IPS-NIHi11 (cell line): ENCODE data around the gene PTPRU.

Source experiments
- DNase-seq: peaks from one replicate; pipeline ENCODE4 v3.0.0; 2012; ENCODE audit warnings: mixed read lengths, low spot score

The PTPRU gene

GRCh38 chr1:29317063-29317915 is 81.0 kb downstream of the PTPRU start:
- DNase-seq: no peak

- DNase-seq: no peak
These were observed 81.7 kb downstream of the PTPRU start for GRCh38 chr1:29317916-29318530.

GRCh38 chr1:29318724-29319123 is 82.4 kb downstream of the PTPRU start:
- no peak for DNase-seq

GRCh38 chr1:29319300-29320110 is 83.2 kb downstream of the PTPRU start:
- no peak for DNase-seq

DNA sequence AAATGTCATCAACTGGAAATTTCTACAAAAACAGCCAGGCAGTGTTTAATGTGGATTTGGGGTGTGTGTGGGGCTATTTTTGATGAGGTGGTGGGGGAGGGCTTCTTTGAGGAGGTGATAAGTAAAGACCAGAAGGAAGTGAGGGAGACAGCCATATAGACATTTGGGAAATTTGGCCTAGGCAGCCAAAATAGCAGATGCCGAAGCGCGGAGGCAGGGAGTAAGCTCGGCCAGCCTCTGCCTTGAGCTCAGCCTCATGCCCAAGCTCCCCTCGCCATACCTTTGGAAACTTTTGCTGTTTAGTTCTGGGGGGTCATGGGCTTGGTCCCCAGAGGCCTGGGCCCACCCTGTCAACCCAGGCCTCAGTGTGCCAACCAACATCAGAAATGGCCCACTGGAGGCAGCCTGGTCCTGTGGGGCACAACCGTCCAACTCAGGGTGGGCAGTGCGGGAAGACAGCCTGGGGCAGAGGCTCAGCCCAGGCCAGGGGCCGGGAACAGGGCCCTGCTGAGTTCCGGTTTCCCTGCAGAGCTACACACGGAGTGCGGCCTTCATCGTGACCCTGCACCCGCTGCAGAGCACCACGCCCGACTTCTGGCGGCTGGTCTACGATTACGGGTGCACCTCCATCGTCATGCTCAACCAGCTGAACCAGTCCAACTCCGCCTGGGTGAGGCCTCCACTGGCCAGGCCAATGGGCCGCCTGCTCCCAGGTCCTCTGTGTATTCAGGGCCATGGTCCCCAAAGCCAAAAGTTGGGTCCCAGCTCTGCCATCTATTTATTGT is 84.0 kb downstream of the PTPRU start:
- DNase-seq: no peak

GRCh38 chr1:29321176-29321575 is 84.9 kb downstream of the PTPRU start:
- DNase-seq: no peak

GRCh38 chr1:29322147-29322694 is 85.9 kb downstream of the PTPRU start:
- no peak for DNase-seq

GRCh38 chr1:29322861-29323585 is 86.7 kb downstream of the PTPRU start:
- no peak for DNase-seq

DNA sequence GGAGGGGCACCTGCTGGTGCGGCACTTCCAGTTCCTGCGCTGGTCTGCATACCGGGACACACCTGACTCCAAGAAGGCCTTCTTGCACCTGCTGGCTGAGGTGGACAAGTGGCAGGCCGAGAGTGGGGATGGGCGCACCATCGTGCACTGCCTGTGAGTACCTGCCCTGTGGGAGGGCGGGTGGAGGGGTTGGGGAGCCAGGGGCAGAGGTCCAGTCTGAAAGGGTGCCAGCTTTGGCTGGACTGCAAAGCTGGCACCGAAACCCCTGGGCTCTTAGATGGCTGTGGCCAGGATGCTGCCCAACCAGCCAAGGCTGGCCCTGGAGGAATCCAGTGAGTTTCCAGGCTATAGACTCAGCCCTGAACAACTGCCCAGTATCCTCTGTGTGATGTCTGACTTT is 87.3 kb downstream of the PTPRU start:
- no peak for DNase-seq

DNA sequence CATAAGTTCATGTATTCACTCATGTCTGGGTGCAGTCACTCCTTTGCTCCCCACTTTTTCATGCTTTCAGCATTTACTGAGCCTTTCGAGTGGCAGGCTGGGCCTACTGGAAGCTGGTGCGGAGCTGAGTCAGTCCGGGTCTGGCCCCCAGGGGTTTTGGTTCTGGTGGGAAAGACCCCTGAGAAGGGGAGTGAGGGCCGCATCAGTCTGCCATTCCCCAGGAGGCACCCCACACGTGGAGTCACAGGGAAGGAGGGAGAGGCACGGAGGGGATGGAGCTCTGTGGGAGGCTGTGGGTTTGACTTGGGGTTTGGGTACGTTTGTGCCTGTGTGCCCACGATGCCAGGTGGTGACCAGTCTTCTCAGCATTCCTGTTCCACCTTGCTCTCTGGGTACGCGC is 87.9 kb downstream of the PTPRU start:
- DNase-seq: no peak

DNA sequence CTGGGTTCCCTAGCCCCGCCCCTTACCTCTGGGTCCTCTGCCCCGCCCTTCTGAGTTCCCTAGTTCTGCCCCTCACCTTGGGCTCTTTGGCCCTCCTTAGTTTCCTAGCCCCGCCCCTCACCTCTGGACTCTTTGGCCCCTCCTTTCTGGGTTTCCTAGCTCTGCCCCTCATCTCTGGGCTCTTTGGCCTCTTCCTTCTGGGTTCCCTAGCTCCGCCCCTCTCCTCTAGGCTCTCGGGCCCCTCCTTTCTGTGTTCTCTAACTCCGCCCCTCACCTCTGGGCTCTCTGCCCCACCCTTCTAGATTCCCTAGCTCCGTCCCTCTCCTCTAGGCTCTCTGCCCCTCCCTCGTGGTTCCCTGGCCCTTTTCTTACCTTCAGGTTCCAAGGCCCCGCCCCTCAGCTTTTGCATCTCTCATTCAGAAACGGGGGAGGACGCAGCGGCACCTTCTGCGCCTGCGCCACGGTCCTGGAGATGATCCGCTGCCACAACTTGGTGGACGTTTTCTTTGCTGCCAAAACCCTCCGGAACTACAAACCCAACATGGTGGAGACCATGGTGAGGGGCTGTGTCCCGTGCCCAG is 88.5 kb downstream of the PTPRU start:
- DNase-seq: peak; percentile 90

- no peak for DNase-seq
These were observed 89.4 kb downstream of the PTPRU start for GRCh38 chr1:29325675-29326074.

DNA sequence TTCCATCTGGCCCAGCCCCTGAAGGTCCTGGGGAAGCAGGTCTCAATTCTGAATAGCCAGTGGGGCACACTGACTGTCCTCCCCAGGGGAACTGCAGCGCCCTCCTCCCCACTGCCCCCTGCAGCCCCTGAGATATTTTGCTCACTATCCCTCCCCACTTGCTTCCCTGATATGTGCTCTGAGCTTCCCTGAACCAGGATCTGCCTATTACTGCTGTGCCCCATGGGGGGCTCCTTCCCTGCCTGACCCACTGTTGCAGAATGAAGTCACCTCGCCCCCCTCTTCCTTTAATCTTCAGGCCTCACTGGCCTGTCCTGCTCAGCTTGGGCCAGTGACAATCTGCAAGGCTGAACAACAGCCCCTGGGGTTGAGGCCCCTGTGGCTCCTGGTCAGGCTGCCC is 89.8 kb downstream of the PTPRU start:
- no peak for DNase-seq

GRCh38 chr1:29327223-29327935 is 91.1 kb downstream of the PTPRU start:
- no peak for DNase-seq

DNA sequence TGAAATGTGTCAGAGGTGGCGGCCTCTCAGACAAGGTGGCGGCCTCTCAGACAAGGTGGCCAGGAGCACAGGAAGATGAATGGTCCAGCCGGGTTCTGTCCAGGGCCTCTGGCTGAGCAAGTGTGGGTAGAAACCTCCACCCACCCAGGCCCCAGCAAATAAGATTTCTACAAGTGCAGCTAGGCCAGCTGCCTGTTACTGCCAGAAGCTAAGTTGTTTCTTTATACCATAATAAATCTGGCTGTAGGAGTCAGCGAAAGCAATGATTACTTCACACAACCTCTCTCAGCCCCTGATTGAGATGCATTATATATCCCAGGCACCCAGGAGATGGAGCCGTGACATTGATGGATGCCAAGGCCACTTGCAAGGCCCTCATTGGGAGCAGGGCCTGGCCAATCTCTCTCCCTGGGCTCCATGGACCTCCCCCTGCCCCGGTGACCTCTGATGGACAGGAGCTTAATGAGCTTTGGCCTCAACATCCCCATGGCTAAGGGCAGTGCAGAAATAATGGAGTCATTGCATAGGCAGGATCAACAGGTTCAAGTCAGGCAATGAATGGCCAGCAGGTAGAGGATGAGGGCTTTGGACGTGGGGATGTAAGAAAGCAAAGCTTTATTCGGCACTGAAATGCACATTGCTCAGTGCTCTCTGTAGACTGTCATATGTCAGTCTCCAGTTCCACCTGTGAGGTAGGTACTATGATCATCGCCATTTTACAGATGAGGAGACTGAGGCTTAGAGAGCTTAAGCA is 92.9 kb downstream of the PTPRU start:
- DNase-seq: no peak

DNA sequence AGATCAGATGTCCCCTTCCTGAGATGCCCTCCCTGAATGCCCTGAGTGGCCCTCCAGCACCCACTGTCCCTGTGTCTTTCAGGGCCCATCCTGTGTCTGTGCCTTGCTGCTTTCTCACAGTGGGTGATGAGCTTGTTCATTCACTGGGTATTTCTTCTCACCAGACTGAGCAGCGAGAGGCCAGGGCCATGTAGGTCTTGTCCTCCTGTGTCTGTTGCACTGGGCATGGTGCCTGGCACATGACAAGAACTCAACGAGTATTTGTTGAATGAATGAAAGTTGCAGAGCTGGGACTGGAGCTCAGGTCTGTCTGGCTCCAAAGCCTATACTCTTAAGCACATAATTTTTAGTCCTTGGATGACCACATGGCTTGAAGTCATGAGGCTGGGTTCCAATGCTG is 93.8 kb downstream of the PTPRU start:
- no peak for DNase-seq

DNA sequence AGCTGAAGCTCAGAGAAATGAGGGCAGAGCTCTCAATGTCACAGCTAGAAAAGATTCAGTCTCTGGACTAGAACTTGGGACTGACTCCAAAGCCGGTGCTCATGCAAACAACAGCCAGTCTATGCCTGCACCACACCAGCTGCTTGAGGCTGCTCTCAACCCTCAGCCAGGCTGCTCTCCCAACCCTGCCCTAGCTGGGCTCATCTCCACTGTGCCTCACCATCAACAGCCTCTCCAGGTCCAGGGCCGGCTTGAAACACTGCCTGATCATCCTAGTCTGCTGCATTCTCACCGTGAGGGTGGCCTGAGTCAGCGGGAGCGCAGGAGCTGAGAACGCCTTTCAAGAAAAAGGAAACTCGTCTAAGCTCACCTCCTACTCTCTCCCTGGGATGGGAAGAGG is 94.5 kb downstream of the PTPRU start:
- no peak for DNase-seq

DNA sequence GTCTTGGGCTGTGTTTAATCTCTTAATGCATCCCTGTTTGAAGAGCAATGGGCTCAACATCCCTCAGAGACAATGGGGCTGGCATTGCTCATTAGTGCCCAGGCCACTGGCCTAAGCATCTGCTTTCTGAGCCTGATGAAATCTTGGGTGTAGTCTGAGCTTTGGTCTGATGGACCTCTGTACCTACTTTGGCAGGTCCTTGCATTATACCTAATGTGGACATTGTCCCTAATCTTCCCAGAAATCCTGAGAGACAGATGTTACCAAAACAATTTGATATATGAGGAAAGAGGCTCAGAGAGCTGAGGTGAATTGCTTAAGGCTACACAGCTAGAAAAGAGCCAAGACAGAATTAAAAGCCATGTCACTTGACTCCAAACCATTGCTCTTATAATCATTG is 95.0 kb downstream of the PTPRU start:
- no peak for DNase-seq

- no peak for DNase-seq
These were observed 95.4 kb downstream of the PTPRU start for GRCh38 chr1:29331729-29332128.
